SK-N-MC (cell line): ENCODE results near the gene SRSF10.

Source experiments
- DNase-seq: peaks from one replicate; pipeline ENCODE4 v3.0.0-alpha.2; 2011; ENCODE audit warnings: low read depth, low spot score
- H3K27ac ChIP-seq: fragments of 200-600 bp; sonication (generic); 2 replicates; pipeline ENCODE4 v1.5.1; 2016; ENCODE audit warnings: mixed run types
- H3K36me3 ChIP-seq: fragments of 200-600 bp; sonication (generic); 2 replicates; pipeline ENCODE4 v1.6.1; 2017; ENCODE audit warnings: antibody characterized with exemption, low read length, mixed read lengths; ENCODE audit not compliant: insufficient read depth
- H3K4me3 ChIP-seq: fragments of 200-600 bp; sonication (generic); 2 replicates; pipeline ENCODE4 v1.5.1; 2016
- H3K9ac ChIP-seq: fragments of 200-600 bp; sonication (generic); 2 replicates; pipeline ENCODE4 v1.8.0; 2017; ENCODE audit warnings: mixed run types, mixed read lengths; ENCODE audit not compliant: insufficient read length
- H3K9me3 ChIP-seq: fragments of 200-600 bp; sonication (generic); 2 replicates; pipeline ENCODE4 v1.6.1; 2017; ENCODE audit warnings: low read depth, mild to moderate bottlenecking, antibody characterized with exemption, low read length, moderate library complexity, mixed read lengths
- EZH2 ChIP-seq: fragments of 200-600 bp; sonication (generic); IDR thresholded peaks from one replicate; pipeline ENCODE4 v1.6.1; 2017; ENCODE audit warnings: antibody characterized with exemption
- FOXP2 ChIP-seq: optimal IDR thresholded peaks from 2 replicates; pipeline ENCODE3; 2011; ENCODE audit warnings: mild to moderate bottlenecking, moderate library complexity; ENCODE audit not compliant: insufficient read depth; ENCODE audit errors: extremely low read length, control extremely low read depth
- POLR2AphosphoS5 ChIP-seq: IDR thresholded peaks from 2 replicates; pipeline ENCODE4 v1.6.1; 2012; ENCODE audit warnings: mild to moderate bottlenecking, low read depth, low read length, borderline replicate concordance

SRSF10 gene

DNA sequence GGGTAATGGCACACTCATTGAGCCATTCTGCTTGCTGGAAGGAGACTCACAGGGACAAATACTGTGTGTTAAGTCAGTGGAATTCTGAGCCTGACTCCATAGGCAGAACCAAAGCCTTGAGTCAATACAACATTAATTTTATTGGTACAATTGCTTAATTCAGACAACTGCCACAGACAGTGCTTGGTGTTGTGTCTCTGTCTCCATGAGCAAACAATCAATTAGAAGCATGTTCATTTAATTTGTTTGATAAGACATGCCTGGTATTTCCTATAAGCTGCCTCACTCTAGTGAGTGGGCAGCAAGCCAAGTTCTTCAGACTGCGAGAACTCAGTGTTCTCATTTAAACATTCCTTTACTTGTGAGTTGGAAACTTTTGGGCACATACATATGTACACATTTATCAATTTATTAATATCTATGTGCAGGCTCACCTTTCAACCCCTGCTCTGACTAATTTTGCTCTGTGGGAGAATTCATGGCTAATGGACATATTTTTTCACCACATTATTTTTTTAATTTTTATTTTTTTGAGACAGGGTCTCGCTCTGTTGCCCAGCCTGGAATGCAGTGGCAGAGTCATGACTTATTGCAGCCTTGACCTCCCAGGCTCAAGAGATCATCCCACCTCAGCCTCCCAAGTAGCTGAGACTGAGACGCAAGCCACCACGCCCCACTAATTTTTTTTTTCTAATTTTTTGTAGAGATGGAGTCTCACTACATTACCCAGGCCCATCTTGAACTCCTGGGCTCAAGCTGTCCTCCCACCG is 4.5 kb upstream of the SRSF10 start:
- Histone ChIP-seq H3K9ac (peak overlapping the region; percentile 27), H3K27ac (peak overlapping the region; percentile 58), H3K9me3 (no peaks in the 10 kb centered on the region), H3K36me3 (peaks cover under 1% of the 10 kb centered on the region; the same call in 1 of the 2 replicates), H3K4me3 (peak overlapping the region; percentile 3; the same call in 1 of the 2 replicates)
- no peak for TF ChIP-seq POLR2AphosphoS5
- peak; percentile 46 for TF ChIP-seq FOXP2
- TF ChIP-seq EZH2 = no peak
- no peak for DNase-seq

GRCh38 chr1:23980728-23981070 is 572 bp upstream of the SRSF10 start:
- no peaks in the 10 kb centered on the region for H3K9me3 ChIP-seq
- H3K36me3 ChIP-seq = peaks cover 39% of the 10 kb centered on the region
- no peak for DNase-seq
- H3K4me3 ChIP-seq = peak overlapping the region; percentile 73
- H3K9ac ChIP-seq = peak overlapping the region; percentile 95
- TF ChIP-seq EZH2 (no peak), FOXP2 (no peak)
- H3K27ac ChIP-seq = peak overlapping the region; percentile 99

DNA sequence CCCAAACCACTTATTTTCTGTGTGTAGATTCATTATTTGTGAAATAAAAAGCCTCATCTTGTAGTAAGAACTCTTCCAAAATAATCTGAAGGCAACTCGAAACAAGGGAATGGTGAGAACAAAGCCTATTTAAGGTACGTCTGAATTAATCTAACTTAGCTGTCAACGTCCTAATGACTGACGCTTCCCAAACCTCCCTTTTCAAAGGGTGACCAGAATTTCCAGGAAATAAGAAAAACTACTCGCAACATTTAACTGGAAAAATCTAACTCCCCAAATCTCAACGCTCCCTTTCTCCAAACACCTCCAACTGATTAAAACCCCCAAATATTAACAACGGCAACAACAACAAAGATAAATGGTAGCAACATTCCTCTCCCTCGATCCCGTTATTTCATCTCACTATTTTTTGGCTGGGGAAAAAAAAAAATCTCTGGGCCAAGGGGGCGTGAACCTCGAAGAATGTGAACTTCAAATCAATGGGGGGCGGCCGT is 693 bp downstream of the SRSF10 start:
- peaks cover 52% of the 10 kb centered on the region for H3K36me3 ChIP-seq
- H3K27ac ChIP-seq = peak overlapping the region; percentile 99
- no peak for DNase-seq
- H3K4me3 ChIP-seq = peak overlapping the region; percentile 80
- peak overlapping the region; percentile 96 for H3K9ac ChIP-seq
- TF ChIP-seq FOXP2 = no peak
- TF ChIP-seq EZH2 = no peak
- no peak for TF ChIP-seq POLR2AphosphoS5
- no peaks in the 10 kb centered on the region for H3K9me3 ChIP-seq

DNA sequence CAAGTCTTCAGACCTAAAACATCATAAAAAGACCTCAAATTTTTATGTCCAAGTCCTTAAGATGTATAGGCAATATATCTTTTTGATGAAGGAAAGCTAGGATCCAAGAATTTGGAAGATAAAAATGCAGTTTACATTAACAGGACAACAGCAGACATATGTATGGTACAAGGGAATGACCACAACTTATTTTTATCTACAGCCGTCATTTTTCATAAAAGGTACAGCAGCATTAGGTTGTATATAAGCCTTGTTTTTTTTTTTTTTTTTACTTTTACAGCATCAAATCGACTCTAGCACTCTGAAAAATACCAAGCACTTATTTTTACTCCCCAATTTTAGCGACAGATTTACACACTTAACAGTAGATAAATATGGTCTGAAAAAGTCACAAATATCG is 1.3 kb downstream of the SRSF10 start:
- peak overlapping the region; percentile 80 for H3K4me3 ChIP-seq
- TF ChIP-seq EZH2 = no peak
- no peak for TF ChIP-seq POLR2AphosphoS5
- no peak for TF ChIP-seq FOXP2
- no peaks in the 10 kb centered on the region for H3K9me3 ChIP-seq
- H3K9ac ChIP-seq = peak overlapping the region; percentile 96
- DNase-seq = no peak
- peaks cover 58% of the 10 kb centered on the region for H3K36me3 ChIP-seq
- peak overlapping the region; percentile 99; the same call in 1 of the 2 replicates for H3K27ac ChIP-seq

- DNase-seq = no peak
- H3K4me3 ChIP-seq = peak overlapping the region; percentile 80
- H3K27ac ChIP-seq = 0 out of 2 replicates have a peak overlapping the region, but pooled peaks have one; percentile 99
- peaks cover 68% of the 10 kb centered on the region for H3K36me3 ChIP-seq
- peak overlapping the region; percentile 96 for H3K9ac ChIP-seq
- H3K9me3 ChIP-seq = no peaks in the 10 kb centered on the region
- TF ChIP-seq EZH2 = no peak
Observed at GRCh38 chr1:23977854-23978191, 2.3 kb downstream of the SRSF10 start.

GRCh38 chr1:23977187-23977853 is 2.8 kb downstream of the SRSF10 start:
- Histone ChIP-seq H3K27ac (0 out of 2 replicates have a peak overlapping the region, but pooled peaks have one; percentile 7), H3K36me3 (peaks cover 73% of the 10 kb centered on the region), H3K4me3 (peak overlapping the region; percentile 80), H3K9ac (peak overlapping the region; percentile 96), H3K9me3 (no peaks in the 10 kb centered on the region)
- DNase-seq = no peak
- TF ChIP-seq EZH2 (no peak), POLR2AphosphoS5 (no peak)

- DNase-seq = no peak
- no peak overlapping the region for H3K4me3 ChIP-seq
- H3K36me3 ChIP-seq = peaks cover 100% of the 10 kb centered on the region
- no peak overlapping the region for H3K9ac ChIP-seq
- no peaks in the 10 kb centered on the region for H3K9me3 ChIP-seq
- TF ChIP-seq EZH2 (no peak), FOXP2 (no peak), POLR2AphosphoS5 (no peak)
- H3K27ac ChIP-seq = peak overlapping the region; percentile 82
Observed at GRCh38 chr1:23967871-23968270, 12.3 kb downstream of the SRSF10 start.

- H3K9ac ChIP-seq = no peak overlapping the region
- DNase-seq = no peak
- no peak overlapping the region for H3K4me3 ChIP-seq
- TF ChIP-seq FOXP2 = no peak
- 0 out of 2 replicates have a peak, but pooled peaks have one; percentile 15 for TF ChIP-seq POLR2AphosphoS5
- peak overlapping the region; percentile 82 for H3K27ac ChIP-seq
- H3K36me3 ChIP-seq = peaks cover 93% of the 10 kb centered on the region
- no peaks in the 10 kb centered on the region for H3K9me3 ChIP-seq
Observed at GRCh38 chr1:23966973-23967493, 13.1 kb downstream of the SRSF10 start.
